Keratinocyte (primary cell): ENCODE results near the gene ZC3H12D.

Experiments
- CTCF ChIP-seq, 3 experiments: IDR thresholded peaks in 1 of 3; conservative IDR thresholded peaks in 1 of 3; optimal IDR thresholded peaks in 1 of 3; 2 replicates in 2 of 3; 3 replicates in 1 of 3; pipeline versions ENCODE3 to v1.5.1; 2011; ENCODE audit warnings: low read length in 3 of 3, mild to moderate bottlenecking in 3 of 3, moderate library complexity in 2 of 3, control low read depth in 1 of 3, inconsistent platforms in 1 of 3; ENCODE audit not compliant: insufficient read depth in 2 of 3; ENCODE audit errors: extremely low read depth in 1 of 3
- EZH2 ChIP-seq: IDR thresholded peaks from one replicate; pipeline ENCODE4 v1.6.1; 2012; ENCODE audit warnings: inconsistent platforms, mild to moderate bottlenecking, low read length, moderate library complexity

GRCh38 chr6:149457316-149457884 lies 27.4 kb downstream of the ZC3H12D start:
- TF ChIP-seq EZH2, result no peak
- no peak for TF ChIP-seq CTCF (optimal IDR thresholded peaks at IDR 0.05 in 1 of 3, IDR thresholded peaks at IDR 0.05 in 1 of 3, conservative IDR thresholded peaks at IDR 0.05 in 1 of 3; ENCODE audit: extremely low read depth in 1 of 3, insufficient read depth in 2 of 3, low read length in 3 of 3)
